A673 (cell line): ENCODE data around the gene ZNF362. TPM values are rescaled to one million over a fixed set of nuclear protein-coding genes. Genes with fewer than 3 reads are reported as not detected.

Experiments
- BruUV-seq: library from RNA; stranded (reverse); fragments of 400-500 nt; replicated peaks from 2 replicates; lab custom pipeline; 2021; lab: Mats Ljungman, UMichigan
- CTCF ChIA-PET: fragments of 300-600 bp; sonication (Branson Sonifier 250); formaldehyde crosslinking; loops from one replicate; lab custom pipeline; 2022; ENCODE audit warnings: antibody characterized with exemption; lab: Charles Lee
- POLR2A ChIA-PET: fragments of 300-600 bp; sonication (Branson Sonifier 250); formaldehyde crosslinking; loops from one replicate; lab custom pipeline; 2022; ENCODE audit warnings: antibody characterized with exemption; ENCODE audit not compliant: low non-redundant PET; lab: Charles Lee
- DNase-seq: peaks from one replicate; pipeline ENCODE4 v3.0.0-alpha.2; 2015; ENCODE audit warnings: low spot score
- H3K27ac ChIP-seq: fragments of 200-600 bp; sonication (generic); 2 replicates; pipeline ENCODE4 v1.5.1; 2016; ENCODE audit warnings: mixed run types, low read depth, mild to moderate bottlenecking, mixed read lengths, antibody characterized with exemption, low read length; ENCODE audit not compliant: poor library complexity, severe bottlenecking
- H3K27me3 ChIP-seq: fragments of 200-600 bp; sonication (generic); replicated peaks from 2 replicates; pipeline ENCODE4 v1.6.1; 2017; ENCODE audit warnings: mixed run types, low read depth, mild to moderate bottlenecking, mixed read lengths, antibody characterized with exemption, low read length; ENCODE audit not compliant: insufficient read depth, poor library complexity
- H3K36me3 ChIP-seq: fragments of 200-600 bp; sonication (generic); 2 replicates; pipeline ENCODE4 v1.6.1; 2016; ENCODE audit warnings: mixed run types, mild to moderate bottlenecking, mixed read lengths, antibody characterized with exemption, low read length; ENCODE audit not compliant: insufficient read depth, poor library complexity, severe bottlenecking
- H3K4me1 ChIP-seq: fragments of 200-600 bp; sonication (generic); 2 replicates; pipeline ENCODE4 v1.6.1; 2017; ENCODE audit warnings: mixed run types, mild to moderate bottlenecking, mixed read lengths, antibody characterized with exemption, low read length; ENCODE audit not compliant: insufficient read depth, poor library complexity, severe bottlenecking
- H3K4me3 ChIP-seq: fragments of 200-600 bp; sonication (generic); 2 replicates; pipeline ENCODE4 v1.5.1; 2016; ENCODE audit warnings: low read depth, mixed run types, mild to moderate bottlenecking, mixed read lengths, low read length; ENCODE audit not compliant: poor library complexity, severe bottlenecking
- H3K9me3 ChIP-seq: fragments of 200-600 bp; sonication (generic); 2 replicates; pipeline ENCODE4 v1.6.1; 2016; ENCODE audit warnings: mixed run types, low read depth, mild to moderate bottlenecking, mixed read lengths, antibody characterized with exemption, low read length; ENCODE audit not compliant: poor library complexity, severe bottlenecking
- CTCF ChIP-seq: fragments of 300-800, 200-600 bp; sonication (generic); conservative IDR thresholded peaks from 2 replicates; pipeline ENCODE4 v1.5.1; 2017; ENCODE audit warnings: low read depth, mild to moderate bottlenecking, antibody characterized with exemption, low read length, moderate library complexity, mixed read lengths
- EZH2 ChIP-seq: fragments of 200-600 bp; sonication (generic); IDR thresholded peaks from 2 replicates; pipeline ENCODE4 v1.6.1; 2017; ENCODE audit warnings: borderline replicate concordance, low read depth, mild to moderate bottlenecking, mixed read lengths, antibody characterized with exemption, low read length; ENCODE audit not compliant: poor library complexity, severe bottlenecking
- intact Hi-C: fragments of 100-400 bp; cut with micrococcal nuclease; formaldehyde crosslinking; loops from one replicate; pipeline ENCODE4 v1.10.0; 2022; ENCODE audit not compliant: unreplicated experiment
- total RNA-seq: library from RNA; stranded (reverse); gene quantifications from 2 replicates; pipeline ENCODE4 v1.2.3, GENCODE V29; 2021

Gene ZNF362
- total RNA-seq, 1 experiment from 2014 or later = 40.1 TPM

GRCh38 chr1:33219886-33220661, 36.2 kb upstream of the ZNF362 start:
- no peak for TF ChIP-seq CTCF
- no peak for TF ChIP-seq EZH2
- Histone ChIP-seq H3K4me3 (no peak overlapping the region), H3K27ac (no peak overlapping the region), H3K9me3 (peaks cover 10% of the 10 kb centered on the region), H3K27me3 (no peaks in the 10 kb centered on the region), H3K36me3 (no peaks in the 10 kb centered on the region), H3K4me1 (no peaks in the 10 kb centered on the region)
- POLR2A ChIA-PET = no interaction called here
- no TSS peak for BruUV-seq
- CTCF ChIA-PET = no interaction called here
- no peak for DNase-seq
- intact Hi-C loops = no loop called here

GRCh38 chr1:33220676-33221384, 35.5 kb upstream of the ZNF362 start:
- CTCF ChIA-PET = no interaction called here
- POLR2A ChIA-PET = no interaction called here
- H3K27ac ChIP-seq = no peak overlapping the region
- H3K36me3 ChIP-seq = no peaks in the 10 kb centered on the region
- no peak overlapping the region for H3K4me3 ChIP-seq
- H3K9me3 ChIP-seq = peaks cover 10% of the 10 kb centered on the region
- DNase-seq = no peak
- no peaks in the 10 kb centered on the region for H3K4me1 ChIP-seq
- BruUV-seq = no TSS peak
- intact Hi-C loops = no loop called here
- H3K27me3 ChIP-seq = no peaks in the 10 kb centered on the region
- TF ChIP-seq EZH2 (no peak), CTCF (no peak)

- no peak for TF ChIP-seq EZH2
- TF ChIP-seq CTCF = no peak
- H3K4me1 ChIP-seq = no peaks in the 10 kb centered on the region
- POLR2A ChIA-PET = no interaction called here
- DNase-seq = no peak
- no TSS peak for BruUV-seq
- no peaks in the 10 kb centered on the region for H3K36me3 ChIP-seq
- H3K9me3 ChIP-seq = peaks cover 10% of the 10 kb centered on the region
- CTCF ChIA-PET = no interaction called here
- intact Hi-C loops = no loop called here
- no peak overlapping the region for H3K4me3 ChIP-seq
- no peak overlapping the region for H3K27ac ChIP-seq
- H3K27me3 ChIP-seq = no peaks in the 10 kb centered on the region
Observed at GRCh38 chr1:33221385-33221758, 34.9 kb upstream of the ZNF362 start.
